ENCODE measurements around the gene GNG11.

GRCh38 chr7:93873998-93874574 is 47.4 kb upstream of the GNG11 start:
- TF ChIP-seq CTCF (conservative IDR thresholded peaks at IDR 0.05) (no peak), EZH2 (IDR thresholded peaks at IDR 0.05; ENCODE audit: low read depth) (no peak)
